ENCODE data around the gene LY6G5C.

DNA sequence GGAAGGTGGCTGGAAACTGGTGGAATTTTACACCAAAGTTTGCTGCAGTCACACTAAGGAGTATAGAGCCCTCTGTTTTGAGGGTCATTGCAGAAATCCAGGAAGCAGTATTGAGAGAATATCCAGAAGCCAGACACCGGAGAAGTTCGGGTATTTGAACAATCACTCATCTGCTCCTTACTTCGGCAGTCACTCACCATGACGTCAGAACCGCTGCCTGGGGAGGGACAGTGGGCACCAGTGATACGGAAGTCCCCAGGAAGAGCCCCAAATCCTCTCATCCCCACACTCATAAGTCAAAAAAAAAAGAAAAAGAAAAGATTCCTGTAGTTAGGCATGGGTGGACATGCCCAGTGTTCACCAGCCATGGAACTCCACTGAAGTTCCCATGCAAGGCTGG lies 4.0 kb downstream of the LY6G5C start:
- TF ChIP-seq EZH2phosphoT487 (IDR thresholded peaks at IDR 0.05; ENCODE audit: insufficient read depth, low read depth) (no peak), EZH2 (IDR thresholded peaks at IDR 0.05; ENCODE audit: insufficient read depth, poor library complexity, severe bottlenecking) (no peak)
